ENCODE measurements around the gene TMEM98.
"Not testable (repeated sequence)": the region's sequence is repeated elsewhere in the genome, so short reads cannot be mapped to it uniquely, and the experiment has no call there.

TMEM98 gene

GRCh38 chr17:32927724-32928585, at the start of gene TMEM98:
TSS of gene TMEM98 (plus strand) at chr17:32928153. CDS start at chr17:32931529, 3,376 bp downstream.
- DNase-seq (ENCODE audit: low spot score) = no peak

- DNase-seq (ENCODE audit: low spot score) = no peak
These were observed 49.7 kb upstream of the TMEM98 start for GRCh38 chr17:32878211-32878610.

GRCh38 chr17:32879134-32879533, 48.8 kb upstream of the TMEM98 start:
- DNase-seq (ENCODE audit: low spot score) = no peak

- DNase-seq (ENCODE audit: low spot score) = peak; percentile 37
These were observed 47.1 kb upstream of the TMEM98 start for GRCh38 chr17:32880671-32881453.

- no peak for DNase-seq (ENCODE audit: low spot score)
These were observed 45.9 kb upstream of the TMEM98 start for GRCh38 chr17:32882029-32882428.

GRCh38 chr17:32882734-32883133, 45.2 kb upstream of the TMEM98 start:
- DNase-seq (ENCODE audit: low spot score) = peak; percentile 45

- DNase-seq (ENCODE audit: low spot score) = not testable (repeated sequence)
These were observed 41.0 kb upstream of the TMEM98 start for GRCh38 chr17:32886951-32887350.

GRCh38 chr17:32887410-32887809, 40.5 kb upstream of the TMEM98 start:
- not testable (repeated sequence) for DNase-seq (ENCODE audit: low spot score)

- DNase-seq (ENCODE audit: low spot score) = no peak
These were observed 33.7 kb upstream of the TMEM98 start for GRCh38 chr17:32894245-32894644.

- DNase-seq (ENCODE audit: low spot score) = no peak
These were observed 31.2 kb upstream of the TMEM98 start for GRCh38 chr17:32896647-32897258.

GRCh38 chr17:32899236-32900013, 28.5 kb upstream of the TMEM98 start:
- DNase-seq (ENCODE audit: low spot score) = no peak

GRCh38 chr17:32901743-32902142, 26.2 kb upstream of the TMEM98 start:
- DNase-seq (ENCODE audit: low spot score) = no peak

GRCh38 chr17:32903774-32904673, 23.9 kb upstream of the TMEM98 start:
- no peak for DNase-seq (ENCODE audit: low spot score)

- no peak for DNase-seq (ENCODE audit: low spot score)
These were observed 23.1 kb upstream of the TMEM98 start for GRCh38 chr17:32904891-32905290.

GRCh38 chr17:32907583-32907982, 20.4 kb upstream of the TMEM98 start:
- no peak for DNase-seq (ENCODE audit: low spot score)

- DNase-seq (ENCODE audit: low spot score) = peak; percentile 91
These were observed 18.1 kb upstream of the TMEM98 start for GRCh38 chr17:32909787-32910369.

- DNase-seq (ENCODE audit: low spot score) = no peak
These were observed 17.2 kb upstream of the TMEM98 start for GRCh38 chr17:32910769-32911168.

GRCh38 chr17:32912218-32912897, 15.6 kb upstream of the TMEM98 start:
- DNase-seq (ENCODE audit: low spot score) = peak; percentile 81

GRCh38 chr17:32913593-32913992, 14.4 kb upstream of the TMEM98 start:
- DNase-seq (ENCODE audit: low spot score) = no peak

- no peak for DNase-seq (ENCODE audit: low spot score)
These were observed 13.8 kb upstream of the TMEM98 start for GRCh38 chr17:32914181-32914580.

All from COLO829 (cell line).